H1 (cell line): ENCODE measurements around the gene TMEM185A. TPM values are rescaled to one million over a fixed set of nuclear protein-coding genes. Genes with fewer than 3 reads are reported as not detected.

Source experiments
- CTCF ChIA-PET: fragments of 300-600 bp; sonication (Branson Sonifier 250); formaldehyde crosslinking; loops from one replicate; lab custom pipeline; 2021; ENCODE audit not compliant: partially characterized antibody; lab: Charles Lee
- POLR2A ChIA-PET: fragments of 300-600 bp; sonication (Branson Sonifier 250); formaldehyde crosslinking; loops from one replicate; lab custom pipeline; 2021; ENCODE audit warnings: inconsistent platforms; ENCODE audit not compliant: partially characterized antibody; lab: Charles Lee
- DNase-seq, 2 experiments: peaks; one replicate each; pipeline versions ENCODE4 v3.0.0 to v3.0.0-alpha.2; 2010 to 2022; ENCODE audit warnings: low spot score in 2 of 2, low read depth in 1 of 2, mixed read lengths in 1 of 2
- FAIRE-seq: peaks from 2 replicates; lab custom pipeline; 2011; peaks lifted over from hg19 to GRCh38; lab: Jason Lieb, UNC
- H2AFZ ChIP-seq: 2 replicates; pipeline ENCODE4 v1.8.1; 2012; ENCODE audit warnings: low read length, inconsistent platforms
- H2AK5ac ChIP-seq: 2 replicates; pipeline ENCODE4 v1.6.1; 2013; ENCODE audit warnings: low read depth, low read length
- H2BK120ac ChIP-seq: replicated peaks from 2 replicates; pipeline ENCODE3; 2013; ENCODE audit warnings: low read depth, low read length, inconsistent platforms
- H2BK12ac ChIP-seq: 2 replicates; pipeline ENCODE4 v1.6.1; 2013; ENCODE audit warnings: low read depth, low read length
- H2BK15ac ChIP-seq: 2 replicates; pipeline ENCODE4 v1.6.1; 2013; ENCODE audit warnings: low read length
- H2BK20ac ChIP-seq: 2 replicates; pipeline ENCODE4 v1.6.1; 2013; ENCODE audit warnings: low read length
- H2BK5ac ChIP-seq: 2 replicates; pipeline ENCODE4 v1.6.1; 2013; ENCODE audit warnings: low read depth, low read length
- H3K14ac ChIP-seq: 2 replicates; pipeline ENCODE4 v1.6.1; 2013; ENCODE audit warnings: inconsistent platforms; ENCODE audit not compliant: insufficient read length
- H3K18ac ChIP-seq: 2 replicates; pipeline ENCODE4 v1.6.1; 2013; ENCODE audit warnings: low read length; ENCODE audit errors: extremely low read depth
- H3K23ac ChIP-seq: 2 replicates; pipeline ENCODE4 v1.6.1; 2013; ENCODE audit warnings: inconsistent platforms; ENCODE audit not compliant: insufficient read length
- H3K23me2 ChIP-seq: 2 replicates; pipeline ENCODE4 v1.6.1; 2013; ENCODE audit warnings: low read depth, low read length
- H3K27ac ChIP-seq: 2 replicates; pipeline ENCODE4 v1.6.1; 2011; ENCODE audit warnings: low read depth, low read length, inconsistent platforms
- H3K27me3 ChIP-seq, 4 experiments: replicated peaks in 1 of 4; 1 replicate in 1 of 4; 2 replicates in 3 of 4; pipeline versions ENCODE4 v1.6.1 to v1.8.1; 2011 to 2013; ENCODE audit warnings: low read length in 3 of 4, mild to moderate bottlenecking in 3 of 4, inconsistent platforms in 2 of 4, mixed read lengths in 2 of 4, moderate library complexity in 1 of 4; ENCODE audit not compliant: control insufficient read depth in 3 of 4, insufficient read depth in 3 of 4; ENCODE audit errors: extremely low read depth in 1 of 4
- H3K36me3 ChIP-seq, 4 experiments: 2 replicates each; pipeline versions ENCODE4 v1.6.1 to v1.8.1; 2011 to 2013; ENCODE audit warnings: mild to moderate bottlenecking in 4 of 4, low read length in 3 of 4, moderate library complexity in 2 of 4, control low read depth in 1 of 4, inconsistent platforms in 1 of 4; ENCODE audit not compliant: insufficient read depth in 4 of 4, control insufficient read depth in 2 of 4
- H3K4ac ChIP-seq: replicated peaks from 2 replicates; pipeline ENCODE3; 2013; ENCODE audit warnings: low read length, low read depth, mixed read lengths, inconsistent platforms; ENCODE audit not compliant: insufficient read length
- H3K4me1 ChIP-seq, 4 experiments: replicated peaks in 1 of 4; 1 replicate in 1 of 4; 2 replicates in 3 of 4; pipeline versions ENCODE4 v1.6.1 to v1.8.1; 2011 to 2013; ENCODE audit warnings: low read length in 3 of 4, inconsistent platforms in 2 of 4, mixed read lengths in 1 of 4; ENCODE audit not compliant: insufficient read depth in 4 of 4, control insufficient read depth in 3 of 4
- H3K4me2 ChIP-seq, 2 experiments: 2 replicates each; pipeline versions ENCODE4 v1.6.1 to v1.8.1; 2011 to 2013; ENCODE audit warnings: low read depth in 2 of 2, low read length in 2 of 2, control low read depth in 1 of 2, inconsistent platforms in 1 of 2, mild to moderate bottlenecking in 1 of 2; ENCODE audit not compliant: insufficient read depth in 1 of 2
- H3K4me3 ChIP-seq, 4 experiments: fragments of 200-600, 300-600 bp in 1 of 4; sonication (generic), shearing (Covaris generic), sonication (Bioruptor Twin) in 1 of 4; 2 replicates each; pipeline versions ENCODE4 v1.5.1 to v1.8.1; 2011 to 2016; ENCODE audit warnings: low read length in 4 of 4, low read depth in 3 of 4, control low read depth in 2 of 4, inconsistent platforms in 2 of 4, mild to moderate bottlenecking in 2 of 4, mixed read lengths in 1 of 4, moderate library complexity in 1 of 4; ENCODE audit not compliant: insufficient read depth in 2 of 4; ENCODE audit errors: extremely low read depth in 1 of 4
- H3K56ac ChIP-seq: replicated peaks from 2 replicates; pipeline ENCODE3; 2013; ENCODE audit warnings: low read depth, mild to moderate bottlenecking, mixed read lengths, low read length, inconsistent platforms; ENCODE audit not compliant: insufficient read length
- H3K79me1 ChIP-seq: 2 replicates; pipeline ENCODE4 v1.6.1; 2013; ENCODE audit warnings: low read depth, low read length, control low read depth
- H3K79me2 ChIP-seq, 2 experiments: 2 replicates each; pipeline versions ENCODE4 v1.6.1 to v1.8.1; 2012 to 2013; ENCODE audit warnings: low read length in 2 of 2, mild to moderate bottlenecking in 2 of 2, inconsistent platforms in 1 of 2; ENCODE audit not compliant: insufficient read depth in 2 of 2, control insufficient read depth in 1 of 2
- H3K9ac ChIP-seq, 4 experiments: replicated peaks in 1 of 4; 1 replicate in 1 of 4; 2 replicates in 3 of 4; pipeline versions ENCODE4 v1.6.1 to v1.8.1; 2011 to 2013; ENCODE audit warnings: low read depth in 3 of 4, low read length in 3 of 4, control low read depth in 2 of 4, mild to moderate bottlenecking in 2 of 4, moderate library complexity in 2 of 4, inconsistent platforms in 1 of 4; ENCODE audit errors: extremely low read depth in 1 of 4
- H3K9me3 ChIP-seq, 2 experiments: 2 replicates each; pipeline versions ENCODE4 v1.6.1 to v1.8.1; 2012 to 2013; ENCODE audit warnings: mild to moderate bottlenecking in 2 of 2, moderate library complexity in 2 of 2, control low read depth in 1 of 2, inconsistent platforms in 1 of 2, low read depth in 1 of 2, low read length in 1 of 2, mixed read lengths in 1 of 2; ENCODE audit not compliant: insufficient read depth in 2 of 2
- H4K20me1 ChIP-seq, 2 experiments: replicated peaks in 1 of 2; 2 replicates each; pipeline versions ENCODE3 to v1.8.1; 2011 to 2013; ENCODE audit warnings: inconsistent platforms in 2 of 2, low read length in 2 of 2, mild to moderate bottlenecking in 1 of 2; ENCODE audit not compliant: insufficient read depth in 2 of 2, control insufficient read depth in 1 of 2
- H4K5ac ChIP-seq: 2 replicates; pipeline ENCODE4 v1.6.1; 2013; ENCODE audit warnings: low read length, low read depth, mixed read lengths, inconsistent platforms; ENCODE audit not compliant: insufficient read length
- H4K8ac ChIP-seq: 2 replicates; pipeline ENCODE4 v1.8.0; 2013; ENCODE audit warnings: mild to moderate bottlenecking, moderate library complexity, low read length, inconsistent platforms; ENCODE audit not compliant: insufficient read depth; ENCODE audit errors: extremely low read depth
- H4K91ac ChIP-seq: replicated peaks from 2 replicates; pipeline ENCODE3; 2013; ENCODE audit warnings: low read length, mixed read lengths, inconsistent platforms; ENCODE audit not compliant: insufficient read length
- ASH2L ChIP-seq: fragments of 200-600, 300-600 bp; sonication (generic); IDR thresholded peaks from one replicate; pipeline ENCODE4 v1.7.1; 2017; ENCODE audit warnings: low read length
- CTCF ChIP-seq, 3 experiments: IDR thresholded peaks; 1 replicate in 2 of 3; 2 replicates in 1 of 3; pipeline versions ENCODE4 v1.5.1 to v1.6.1; 2011; ENCODE audit warnings: low read length in 3 of 3, mild to moderate bottlenecking in 3 of 3, inconsistent platforms in 2 of 3, low read depth in 1 of 3, moderate library complexity in 1 of 3; ENCODE audit not compliant: insufficient read depth in 1 of 3; ENCODE audit errors: control extremely low read depth in 1 of 3
- KDM5A ChIP-seq: fragments of 200-600 bp; IDR thresholded peaks from 2 replicates; pipeline ENCODE4 v1.7.1; 2012; ENCODE audit warnings: mild to moderate bottlenecking, low read length, inconsistent platforms, mixed read lengths
- POLR2A ChIP-seq, 2 experiments: IDR thresholded peaks; 1 replicate in 1 of 2; 2 replicates in 1 of 2; pipeline ENCODE4 v1.6.1; 2011; ENCODE audit warnings: low read depth in 2 of 2, low read length in 2 of 2, mild to moderate bottlenecking in 2 of 2; ENCODE audit errors: control extremely low read depth in 1 of 2
- RBBP5 ChIP-seq: IDR thresholded peaks from 2 replicates; pipeline ENCODE4 v1.7.1; 2012; ENCODE audit warnings: low read depth, mild to moderate bottlenecking, inconsistent platforms, low read length, moderate library complexity, borderline replicate concordance
- RNF2 ChIP-seq: fragments of 200-900, 300-1000 bp; sonication (generic); IDR thresholded peaks from 2 replicates; pipeline ENCODE4 v1.7.1; 2016; ENCODE audit warnings: borderline replicate concordance, low read depth, mild to moderate bottlenecking, antibody characterized with exemption, low read length; ENCODE audit not compliant: poor library complexity, severe bottlenecking; ENCODE audit errors: missing control alignments
- TBP ChIP-seq: IDR thresholded peaks from 2 replicates; pipeline ENCODE4 v1.6.1; 2011; ENCODE audit warnings: low read depth, low read length, improper control_type of control experiment
- WGBS, 2 experiments: shearing (Covaris generic) in 1 of 2; methylation state at CpG; one replicate each; pipeline versions ENCODE4 v1.1.6 to v1.1.7; 2013 to 2015; ENCODE audit warnings: low lambda C conversion rate in 2 of 2, mixed read lengths in 2 of 2, inconsistent platforms in 1 of 2, low coverage in 1 of 2, missing lambda C conversion rate in 1 of 2; ENCODE audit not compliant: insufficient replicate concordance in 2 of 2, insufficient coverage in 1 of 2, insufficient read length in 1 of 2; ENCODE audit errors: extremely low coverage in 1 of 2, missing lambda C conversion rate in 1 of 2; 5-methylcytosine and 5-hydroxymethylcytosine counted together
- polyA plus RNA-seq, 7 experiments: library from polyadenylated mRNA; depleted of rRNA in 3 of 7; stranded (reverse) in 5 of 7; unstranded in 2 of 7; fragments of >200 nt in 5 of 7; fragments of 200-250 nt in 2 of 7; gene quantifications; 1 replicate in 5 of 7; 2 replicates in 1 of 7; 4 replicates in 1 of 7; pipeline versions ENCODE4 v1.2.1 to v1.2.3, GENCODE V29; 2011 to 2013; ENCODE audit warnings: missing spikeins in 2 of 7, mixed read lengths in 2 of 7
- total RNA-seq: library from RNA; stranded (reverse); fragmentation: NEBNext Ultra II Directional; extraction: Animal tissue kit (Norgen Biotek cat#: 25700); gene quantifications from 2 replicates; pipeline ENCODE4 v1.2.1, GENCODE V29; 2021
- TF ChIP-seq, protein P1 (sequence below): IDR thresholded peaks from 2 replicates; pipeline ENCODE4 v1.6.1; 2012; ENCODE audit warnings: low read length, inconsistent platforms

TMEM185A gene
- total and polyA plus RNA-seq, 2 of the 8 experiments (the other 6 are each of a cell fraction or from before 2014, with no cell fraction given) = 15.0 to 26.5 TPM

- Histone ChIP-seq H3K18ac (no peak overlapping the region), H3K4me2 (no peak overlapping the region), H2AK5ac (no peak overlapping the region), H4K91ac (no peak overlapping the region), H3K27ac (no peak overlapping the region), H3K36me3 (no peaks in the 10 kb centered on the region), H2BK5ac (no peak overlapping the region), H3K4ac (no peak overlapping the region), H3K27me3 (no peaks in the 10 kb centered on the region), H3K79me1 (no peaks in the 10 kb centered on the region), H2BK15ac (no peak overlapping the region), H3K9me3 (no peaks in the 10 kb centered on the region), H3K23ac (no peak overlapping the region), H4K20me1 (no peaks in the 10 kb centered on the region), H2AFZ (no peak overlapping the region), H3K4me1 (no peaks in the 10 kb centered on the region), H2BK20ac (no peak overlapping the region), H4K5ac (no peak overlapping the region), H3K56ac (no peak overlapping the region), H3K23me2 (no peaks in the 10 kb centered on the region), H2BK120ac (no peak overlapping the region), H4K8ac (no peak overlapping the region), H2BK12ac (no peak overlapping the region), H3K14ac (no peak overlapping the region), H3K4me3 (no peak overlapping the region), H3K79me2 (no peaks in the 10 kb centered on the region), H3K9ac (no peak overlapping the region)
- FAIRE-seq (no peak), DNase-seq (no peak)
- WGBS, 2 experiments = 91% methylated on average over 5 of the region's 5 CpGs; no CpG with 5 or more reads in 1 of the 2 experiments
- ChIA-PET POLR2A (no interaction called here), CTCF (no interaction called here)
- TF ChIP-seq, protein P1, sequence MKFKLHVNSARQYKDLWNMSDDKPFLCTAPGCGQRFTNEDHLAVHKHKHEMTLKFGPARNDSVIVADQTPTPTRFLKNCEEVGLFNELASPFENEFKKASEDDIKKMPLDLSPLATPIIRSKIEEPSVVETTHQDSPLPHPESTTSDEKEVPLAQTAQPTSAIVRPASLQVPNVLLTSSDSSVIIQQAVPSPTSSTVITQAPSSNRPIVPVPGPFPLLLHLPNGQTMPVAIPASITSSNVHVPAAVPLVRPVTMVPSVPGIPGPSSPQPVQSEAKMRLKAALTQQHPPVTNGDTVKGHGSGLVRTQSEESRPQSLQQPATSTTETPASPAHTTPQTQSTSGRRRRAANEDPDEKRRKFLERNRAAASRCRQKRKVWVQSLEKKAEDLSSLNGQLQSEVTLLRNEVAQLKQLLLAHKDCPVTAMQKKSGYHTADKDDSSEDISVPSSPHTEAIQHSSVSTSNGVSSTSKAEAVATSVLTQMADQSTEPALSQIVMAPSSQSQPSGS = no peak
- TF ChIP-seq RBBP5 (no peak), KDM5A (no peak), RNF2 (no peak), CTCF (IDR thresholded peaks at IDR 0.05; ENCODE audit: control extremely low read depth in 1 of 3, insufficient read depth in 1 of 3, low read depth in 1 of 3, low read length in 3 of 3) (no peak), TBP (no peak), POLR2A (IDR thresholded peaks at IDR 0.05; ENCODE audit: control extremely low read depth in 1 of 2, low read depth in 2 of 2, low read length in 2 of 2) (no peak), ASH2L (no peak)
Measured at GRCh38 chrX:149568701-149569296, 62.8 kb downstream of the TMEM185A start.
